Endothelial cell of umbilical vein (primary cell): ENCODE data around the gene VPS35L. TPM values are rescaled to one million over a fixed set of nuclear protein-coding genes. Genes with fewer than 3 reads are reported as not detected.

ENCODE experiments used
- BruUV-seq: library from RNA; stranded (reverse); fragments of 400-500 nt; replicated peaks from 2 replicates; lab custom pipeline; 2021; lab: Mats Ljungman, UMichigan
- CTCF ChIA-PET: fragments of 300-600, 350-600 bp; sonication (Branson Sonifier 250); formaldehyde crosslinking; loops from one replicate; lab custom pipeline; 2021; ENCODE audit warnings: antibody characterized with exemption, inconsistent platforms; lab: Charles Lee
- POLR2A ChIA-PET: fragments of 300-600, 350-600 bp; sonication (Branson Sonifier 250); formaldehyde crosslinking; loops from one replicate; lab custom pipeline; 2021; ENCODE audit warnings: antibody characterized with exemption, inconsistent platforms; lab: Charles Lee
- DNase-seq: peaks from one replicate; pipeline ENCODE4 v3.0.0-alpha.2; 2011; ENCODE audit warnings: low read depth, low spot score
- FAIRE-seq: peaks from 2 replicates; lab custom pipeline; 2011; peaks lifted over from hg19 to GRCh38; lab: Jason Lieb, UNC
- H2AFZ ChIP-seq: 2 replicates; pipeline ENCODE4 v1.6.0; 2012; ENCODE audit warnings: low read depth, low read length, control low read depth, inconsistent platforms
- H3K27ac ChIP-seq: 2 replicates; pipeline ENCODE4 v1.5.1; 2011; ENCODE audit warnings: low read depth, mild to moderate bottlenecking, control low read depth, low read length, moderate library complexity; ENCODE audit not compliant: insufficient read depth
- H3K27me3 ChIP-seq, 2 experiments: 2 replicates each; pipeline versions ENCODE4 v1.6.0 to v1.6.1; 2011; ENCODE audit warnings: low read length in 2 of 2, mixed read lengths in 1 of 2; ENCODE audit not compliant: control insufficient read depth in 2 of 2, insufficient read depth in 2 of 2
- H3K36me3 ChIP-seq, 2 experiments: 2 replicates in 1 of 2; 3 replicates in 1 of 2; pipeline ENCODE4 v1.5.1; 2011; ENCODE audit warnings: low read length in 2 of 2, mild to moderate bottlenecking in 1 of 2, moderate library complexity in 1 of 2; ENCODE audit not compliant: control insufficient read depth in 2 of 2, insufficient read depth in 2 of 2; ENCODE audit errors: extremely low read depth in 1 of 2
- H3K4me1 ChIP-seq: 3 replicates; pipeline ENCODE4 v1.5.1; 2011; ENCODE audit warnings: mild to moderate bottlenecking, low read length; ENCODE audit not compliant: control insufficient read depth, insufficient read depth; ENCODE audit errors: extremely low read depth
- H3K4me2 ChIP-seq: 2 replicates; pipeline ENCODE4 v1.6.1; 2011; ENCODE audit warnings: low read length, control low read depth, mixed read lengths; ENCODE audit not compliant: insufficient read depth
- H3K4me3 ChIP-seq, 3 experiments: fragments of 200-600 bp in 1 of 3; sonication (generic), shearing (Covaris generic) in 1 of 3; replicated peaks in 1 of 3; 2 replicates each; pipeline ENCODE4 v1.5.1; 2011 to 2016; ENCODE audit warnings: control low read depth in 3 of 3, low read length in 3 of 3, mild to moderate bottlenecking in 2 of 3, inconsistent platforms in 1 of 3, low read depth in 1 of 3, moderate library complexity in 1 of 3; ENCODE audit not compliant: insufficient read depth in 1 of 3
- H3K79me2 ChIP-seq: 2 replicates; pipeline ENCODE4 v1.6.0; 2012; ENCODE audit warnings: low read length, inconsistent platforms; ENCODE audit not compliant: control insufficient read depth, insufficient read depth
- H3K9ac ChIP-seq: replicated peaks from 2 replicates; pipeline ENCODE3; 2011; ENCODE audit warnings: low read length, control low read depth; ENCODE audit not compliant: insufficient read depth; ENCODE audit errors: extremely low read depth
- H3K9me1 ChIP-seq: replicated peaks from 3 replicates; pipeline ENCODE4 v1.6.0; 2011; ENCODE audit warnings: mild to moderate bottlenecking, low read length; ENCODE audit not compliant: control insufficient read depth, insufficient read depth; ENCODE audit errors: extremely low read depth
- H3K9me3 ChIP-seq: replicated peaks from 2 replicates; pipeline ENCODE4 v1.5.1; 2012; ENCODE audit warnings: low read length, inconsistent platforms; ENCODE audit not compliant: control insufficient read depth, insufficient read depth
- H4K20me1 ChIP-seq: replicated peaks from 2 replicates; pipeline ENCODE3; 2011; ENCODE audit warnings: mild to moderate bottlenecking, low read length; ENCODE audit not compliant: control insufficient read depth, insufficient read depth; ENCODE audit errors: extremely low read depth
- EZH2 ChIP-seq: IDR thresholded peaks from 2 replicates; pipeline ENCODE4 v1.6.1; 2012; ENCODE audit warnings: borderline replicate concordance, low read depth, mild to moderate bottlenecking, moderate library complexity, low read length, inconsistent platforms; ENCODE audit not compliant: severe bottlenecking
- GATA2 ChIP-seq: IDR thresholded peaks from 2 replicates; pipeline ENCODE4 v1.7.0; 2011; ENCODE audit warnings: low read depth, mild to moderate bottlenecking, moderate library complexity, mixed read lengths, low read length; ENCODE audit not compliant: insufficient read length, insufficient read depth
- JUN ChIP-seq: IDR thresholded peaks from 2 replicates; pipeline ENCODE4 v1.6.1; 2011; ENCODE audit warnings: borderline replicate concordance, low read depth; ENCODE audit not compliant: insufficient read length, insufficient read depth
- POLR2AphosphoS5 ChIP-seq: IDR thresholded peaks from 2 replicates; pipeline ENCODE4 v1.6.1; 2012; ENCODE audit warnings: low read depth, mild to moderate bottlenecking, control low read depth, low read length, moderate library complexity; ENCODE audit not compliant: insufficient read depth
- dilution Hi-C: fragments of 300-500 bp; cut with MboI; formaldehyde crosslinking; loops from one replicate; pipeline ENCODE4 v1.15.0; 2019; ENCODE audit warnings: low sequenced_read_pairs; ENCODE audit not compliant: extremely low pct_ligation_motif_present
- intact Hi-C: fragments of 100-400 bp; cut with micrococcal nuclease; formaldehyde crosslinking; loops from one replicate; pipeline ENCODE4 v1.10.0; 2022
- polyA plus RNA-seq, 4 experiments: library from polyadenylated mRNA; depleted of rRNA in 3 of 4; stranded (reverse) in 3 of 4; unstranded in 1 of 4; fragments of >200 nt; gene quantifications; 2 replicates each; pipeline versions ENCODE4 v1.2.1 to v1.2.3, GENCODE V29; 2011 to 2012; ENCODE audit warnings: missing spikeins in 1 of 4
- total RNA-seq: library from RNA; stranded (reverse); gene quantifications from 2 replicates; pipeline ENCODE4 v1.2.3, GENCODE V29; 2021
- TF ChIP-seq, protein P1 (sequence below): IDR thresholded peaks from 2 replicates; pipeline ENCODE4 v1.6.1; 2011; ENCODE audit not compliant: insufficient read depth, insufficient read length
- TF ChIP-seq, protein P2 (sequence below), 2 donors: IDR thresholded peaks; 1 replicate in 1 of 2; 2 replicates in 1 of 2; pipeline ENCODE4 v1.5.1; 2011; ENCODE audit warnings: low read length in 2 of 2, mild to moderate bottlenecking in 2 of 2, moderate library complexity in 2 of 2, control low read depth in 1 of 2, inconsistent platforms in 1 of 2, low read depth in 1 of 2; ENCODE audit not compliant: insufficient read depth in 1 of 2; ENCODE audit errors: extremely low read depth in 1 of 2

Gene VPS35L
- total and polyA plus RNA-seq, 2 donors (not counting 3 experiments of a cell fraction or from before 2014, with no cell fraction given): 49.1 to 91.1 TPM

DNA sequence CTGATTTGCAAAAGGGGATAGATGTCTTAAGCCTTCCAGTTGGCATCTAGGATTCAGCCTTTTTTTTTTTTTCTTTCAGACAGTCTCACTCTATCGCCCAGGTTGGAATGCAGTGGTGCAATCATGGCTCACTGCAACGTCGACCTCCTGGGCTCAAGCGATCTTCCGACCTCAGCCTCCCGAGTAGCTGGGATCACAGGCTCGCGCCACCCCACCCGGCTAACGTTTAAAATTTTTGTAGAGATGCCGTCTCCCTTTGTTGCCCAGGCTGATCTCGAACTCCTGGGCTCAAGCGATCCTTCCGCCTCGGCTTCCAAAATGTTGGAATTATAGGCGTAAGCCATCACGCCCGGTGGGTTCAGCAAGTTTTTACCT, 32.3 kb upstream of the VPS35L start:
- BruUV-seq: no TSS peak
- H3K36me3 ChIP-seq: no peaks in the 10 kb centered on the region
- dilution Hi-C loops (no loop called here), intact Hi-C loops (loop anchor here (2.0 to 10.0 kb wide), 7 partner anchors 32 to 718 kb away; partner anchors contain the start of genes ARL6IP1, COQ7, SYT17 and TMC7)
- no peaks in the 10 kb centered on the region for H3K9me1 ChIP-seq
- H3K9me3 ChIP-seq: no peaks in the 10 kb centered on the region
- H3K4me3 ChIP-seq: no peak overlapping the region
- CTCF ChIA-PET: interaction anchor here (1.3 to 3.0 kb wide), 4 partner anchors 15 to 61 kb away, joined by 3 to 28 read pairs (median 12); partner anchors contain the start of gene VPS35L
- DNase-seq (no peak), FAIRE-seq (no peak)
- no peak overlapping the region for H2AFZ ChIP-seq
- no peak overlapping the region for H3K27ac ChIP-seq
- no peaks in the 10 kb centered on the region for H3K27me3 ChIP-seq
- H3K4me2 ChIP-seq: no peak overlapping the region
- no peaks in the 10 kb centered on the region for H4K20me1 ChIP-seq
- H3K9ac ChIP-seq: no peak overlapping the region
- H3K79me2 ChIP-seq: peaks cover 38% of the 10 kb centered on the region
- H3K4me1 ChIP-seq: peaks cover 21% of the 10 kb centered on the region
- TF ChIP-seq, protein P1, sequence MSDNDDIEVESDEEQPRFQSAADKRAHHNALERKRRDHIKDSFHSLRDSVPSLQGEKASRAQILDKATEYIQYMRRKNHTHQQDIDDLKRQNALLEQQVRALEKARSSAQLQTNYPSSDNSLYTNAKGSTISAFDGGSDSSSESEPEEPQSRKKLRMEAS: no peak
- TF ChIP-seq JUN (no peak), GATA2 (no peak), EZH2 (no peak), POLR2AphosphoS5 (no peak)
- TF ChIP-seq, protein P2, sequence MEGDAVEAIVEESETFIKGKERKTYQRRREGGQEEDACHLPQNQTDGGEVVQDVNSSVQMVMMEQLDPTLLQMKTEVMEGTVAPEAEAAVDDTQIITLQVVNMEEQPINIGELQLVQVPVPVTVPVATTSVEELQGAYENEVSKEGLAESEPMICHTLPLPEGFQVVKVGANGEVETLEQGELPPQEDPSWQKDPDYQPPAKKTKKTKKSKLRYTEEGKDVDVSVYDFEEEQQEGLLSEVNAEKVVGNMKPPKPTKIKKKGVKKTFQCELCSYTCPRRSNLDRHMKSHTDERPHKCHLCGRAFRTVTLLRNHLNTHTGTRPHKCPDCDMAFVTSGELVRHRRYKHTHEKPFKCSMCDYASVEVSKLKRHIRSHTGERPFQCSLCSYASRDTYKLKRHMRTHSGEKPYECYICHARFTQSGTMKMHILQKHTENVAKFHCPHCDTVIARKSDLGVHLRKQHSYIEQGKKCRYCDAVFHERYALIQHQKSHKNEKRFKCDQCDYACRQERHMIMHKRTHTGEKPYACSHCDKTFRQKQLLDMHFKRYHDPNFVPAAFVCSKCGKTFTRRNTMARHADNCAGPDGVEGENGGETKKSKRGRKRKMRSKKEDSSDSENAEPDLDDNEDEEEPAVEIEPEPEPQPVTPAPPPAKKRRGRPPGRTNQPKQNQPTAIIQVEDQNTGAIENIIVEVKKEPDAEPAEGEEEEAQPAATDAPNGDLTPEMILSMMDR (IDR thresholded peaks at IDR 0.05; ENCODE audit: extremely low read depth in 1 of 2, insufficient read depth in 1 of 2, low read depth in 1 of 2, low read length in 2 of 2): no peak
- POLR2A ChIA-PET: no interaction called here
